ENCODE data around the gene FAM168B.

Gene FAM168B

GRCh38 chr2:131047920-131048560 is 45.2 kb downstream of the FAM168B start:
- no peak for DNase-seq (ENCODE audit: low read depth)
- no peak overlapping the region for H3K4me3 ChIP-seq (ENCODE audit: low read depth, low read length)
- TF ChIP-seq, protein P1, sequence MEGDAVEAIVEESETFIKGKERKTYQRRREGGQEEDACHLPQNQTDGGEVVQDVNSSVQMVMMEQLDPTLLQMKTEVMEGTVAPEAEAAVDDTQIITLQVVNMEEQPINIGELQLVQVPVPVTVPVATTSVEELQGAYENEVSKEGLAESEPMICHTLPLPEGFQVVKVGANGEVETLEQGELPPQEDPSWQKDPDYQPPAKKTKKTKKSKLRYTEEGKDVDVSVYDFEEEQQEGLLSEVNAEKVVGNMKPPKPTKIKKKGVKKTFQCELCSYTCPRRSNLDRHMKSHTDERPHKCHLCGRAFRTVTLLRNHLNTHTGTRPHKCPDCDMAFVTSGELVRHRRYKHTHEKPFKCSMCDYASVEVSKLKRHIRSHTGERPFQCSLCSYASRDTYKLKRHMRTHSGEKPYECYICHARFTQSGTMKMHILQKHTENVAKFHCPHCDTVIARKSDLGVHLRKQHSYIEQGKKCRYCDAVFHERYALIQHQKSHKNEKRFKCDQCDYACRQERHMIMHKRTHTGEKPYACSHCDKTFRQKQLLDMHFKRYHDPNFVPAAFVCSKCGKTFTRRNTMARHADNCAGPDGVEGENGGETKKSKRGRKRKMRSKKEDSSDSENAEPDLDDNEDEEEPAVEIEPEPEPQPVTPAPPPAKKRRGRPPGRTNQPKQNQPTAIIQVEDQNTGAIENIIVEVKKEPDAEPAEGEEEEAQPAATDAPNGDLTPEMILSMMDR (IDR thresholded peaks at IDR 0.05; ENCODE audit: low read depth, low read length, missing control alignments), result no peak

- no peak overlapping the region for H3K4me3 ChIP-seq (ENCODE audit: low read depth, low read length)
- no peak for DNase-seq (ENCODE audit: low read depth)
- TF ChIP-seq, protein P1 (IDR thresholded peaks at IDR 0.05; ENCODE audit: low read depth, low read length, missing control alignments), result no peak
These were observed 46.2 kb downstream of the FAM168B start for GRCh38 chr2:131046918-131047652.

GRCh38 chr2:131046028-131046917 is 47.0 kb downstream of the FAM168B start:
- no peak for DNase-seq (ENCODE audit: low read depth)
- TF ChIP-seq, protein P1 (IDR thresholded peaks at IDR 0.05; ENCODE audit: low read depth, low read length, missing control alignments), result no peak
- H3K4me3 ChIP-seq (ENCODE audit: low read depth, low read length), result no peak overlapping the region

DNA sequence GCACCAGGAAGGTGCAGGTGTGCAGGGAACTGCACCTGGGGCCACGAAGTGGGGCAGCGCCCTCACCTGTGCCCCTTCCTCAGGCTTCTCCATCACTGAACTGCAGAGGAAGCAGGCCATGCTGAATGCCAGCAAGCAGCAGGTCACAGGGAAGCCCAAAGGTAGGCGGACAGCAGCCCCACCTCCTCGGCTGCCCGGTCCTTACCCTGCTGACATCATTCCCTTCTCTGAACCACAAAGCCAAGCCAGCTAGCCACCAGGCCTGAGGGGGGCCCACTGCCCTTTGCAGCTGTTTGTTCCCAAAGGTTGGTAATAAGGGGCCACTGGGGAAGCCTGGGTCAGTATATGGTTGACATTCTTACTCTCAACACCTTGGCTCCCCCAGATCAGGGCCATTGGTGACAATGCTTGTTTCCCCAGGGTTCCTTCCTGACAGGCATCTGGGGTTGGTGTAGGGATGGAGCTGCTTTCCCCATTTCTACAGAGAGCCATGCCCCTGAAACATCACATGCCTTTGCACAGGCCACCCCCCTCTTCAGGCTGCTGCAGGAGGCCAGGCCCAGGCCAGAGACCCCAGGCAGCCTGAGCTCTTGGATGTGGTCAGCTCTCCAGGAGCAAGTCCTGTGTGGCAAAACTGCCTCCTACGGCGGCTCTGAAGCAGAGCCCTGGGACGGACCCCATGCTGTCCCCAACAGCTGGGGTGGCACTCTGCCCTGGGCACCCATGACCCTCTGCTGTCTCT is 47.8 kb downstream of the FAM168B start:
- H3K4me3 ChIP-seq (ENCODE audit: low read depth, low read length), result no peak overlapping the region
- DNase-seq (ENCODE audit: low read depth), result no peak
- TF ChIP-seq, protein P1 (IDR thresholded peaks at IDR 0.05; ENCODE audit: low read depth, low read length, missing control alignments), result no peak

- no peak for DNase-seq (ENCODE audit: low read depth)
- TF ChIP-seq, protein P1 (IDR thresholded peaks at IDR 0.05; ENCODE audit: low read depth, low read length, missing control alignments), result no peak
- no peak overlapping the region for H3K4me3 ChIP-seq (ENCODE audit: low read depth, low read length)
These were observed 48.5 kb downstream of the FAM168B start for GRCh38 chr2:131044757-131045150.

- H3K4me3 ChIP-seq (ENCODE audit: low read depth, low read length), result no peak overlapping the region
- no peak for DNase-seq (ENCODE audit: low read depth)
- TF ChIP-seq, protein P1 (IDR thresholded peaks at IDR 0.05; ENCODE audit: low read depth, low read length, missing control alignments), result no peak
These were observed 49.0 kb downstream of the FAM168B start for GRCh38 chr2:131044075-131044756.
